HepG2 (cell line): ENCODE measurements around the gene NCOA7. TPM values are rescaled to one million over a fixed set of nuclear protein-coding genes. Genes with fewer than 3 reads are reported as not detected.

ENCODE experiments used
- ATF4 ChIP-seq, 2 experiments: fragments of 450-650 bp in 1 of 2; sonication (generic) in 1 of 2; formaldehyde crosslinking; IDR thresholded peaks; 2 replicates each; pipeline versions ENCODE4 v1.5.0 to v1.8.0; 2020 to 2022; ENCODE audit warnings: mild to moderate bottlenecking in 1 of 2, missing genetic modification reagents in 1 of 2
- GLI4 ChIP-seq: sonication (generic); formaldehyde crosslinking; IDR thresholded peaks from 2 replicates; pipeline ENCODE4 v1.5.1; 2020; ENCODE audit warnings: missing genetic modification reagents, mild to moderate bottlenecking, moderate library complexity, borderline replicate concordance
- HMG20B ChIP-seq: conservative IDR thresholded peaks from 2 replicates; pipeline ENCODE4 v1.6.1; 2016; ENCODE audit warnings: missing genetic modification reagents, missing compliant biosample characterization
- NFE2L2 ChIP-seq: fragments of 150-350 bp; IDR thresholded peaks from 2 replicates; pipeline ENCODE4 v1.6.1; 2014; ENCODE audit warnings: low read length
- YEATS2 ChIP-seq: sonication (generic); formaldehyde crosslinking; IDR thresholded peaks from 2 replicates; pipeline ENCODE4 v1.4.0; 2020; ENCODE audit warnings: missing genetic modification reagents, borderline replicate concordance
- ZNF101 ChIP-seq: sonication (generic); formaldehyde crosslinking; IDR thresholded peaks from 2 replicates; pipeline ENCODE4 v1.4.0; 2020; ENCODE audit warnings: mild to moderate bottlenecking, low read depth, missing genetic modification reagents, borderline replicate concordance
- ZNF12 ChIP-seq: sonication (generic); formaldehyde crosslinking; IDR thresholded peaks from 2 replicates; pipeline ENCODE4 v1.5.0; 2020; ENCODE audit warnings: missing genetic modification reagents
- ZNF354B ChIP-seq: sonication (generic); formaldehyde crosslinking; IDR thresholded peaks from 2 replicates; pipeline ENCODE4 v1.8.0; 2022; ENCODE audit warnings: mild to moderate bottlenecking, missing genetic modification reagents
- ZNF639 ChIP-seq: conservative IDR thresholded peaks from 2 replicates; pipeline ENCODE4 v1.6.1; 2018; ENCODE audit warnings: missing genetic modification reagents
- ZNF652 ChIP-seq: IDR thresholded peaks from 2 replicates; pipeline ENCODE4 v1.6.1; 2016; ENCODE audit warnings: low read depth, borderline replicate concordance
- ZNF768 ChIP-seq: sonication (generic); formaldehyde crosslinking; IDR thresholded peaks from 2 replicates; pipeline ENCODE4 v1.4.0; 2020; ENCODE audit warnings: missing genetic modification reagents
- ZNF792 ChIP-seq: IDR thresholded peaks from 2 replicates; pipeline ENCODE4 v1.6.1; 2016
- ZSCAN29 ChIP-seq: sonication (generic); formaldehyde crosslinking; conservative IDR thresholded peaks from 2 replicates; pipeline ENCODE4 v1.4.0; 2020; ENCODE audit warnings: mild to moderate bottlenecking, missing genetic modification reagents
- polyA plus RNA-seq, 8 experiments: library from polyadenylated mRNA; depleted of rRNA in 3 of 8; stranded (reverse) in 7 of 8; unstranded in 1 of 8; fragments of >200 nt; fragmentation: Illumina TruSeq in 4 of 8; extraction: Trizol in 4 of 8; gene quantifications; 2 replicates each; pipeline versions ENCODE4 v1.2.1 to v1.2.3, GENCODE V29; 2011 to 2016; ENCODE audit warnings: low read depth in 4 of 8, missing spikeins in 1 of 8, mixed read lengths in 1 of 8; ENCODE audit not compliant: insufficient read depth in 1 of 8
- total RNA-seq, 5 experiments: library from RNA; depleted of rRNA; stranded (reverse); fragments of >200 nt; fragmentation: Illumina TruSeq; extraction: Trizol; gene quantifications; 2 replicates each; pipeline ENCODE4 v1.2.3, GENCODE V29; 2016; ENCODE audit warnings: low read depth in 1 of 5
- TF ChIP-seq, protein P1 (sequence below): sonication (generic); formaldehyde crosslinking; IDR thresholded peaks from 2 replicates; pipeline ENCODE4 v1.4.0; 2020; ENCODE audit warnings: low read depth, missing genetic modification reagents
- TF ChIP-seq, protein P2 (sequence below): sonication (generic); formaldehyde crosslinking; IDR thresholded peaks from 2 replicates; pipeline ENCODE4 v1.5.0; 2020; ENCODE audit warnings: missing genetic modification reagents
- TF ChIP-seq, protein P3 (sequence below): sonication (generic); formaldehyde crosslinking; IDR thresholded peaks from 2 replicates; pipeline ENCODE4 v1.4.0; 2020; ENCODE audit warnings: mild to moderate bottlenecking, missing genetic modification reagents
- TF ChIP-seq, protein P4 (sequence below): sonication (generic); formaldehyde crosslinking; IDR thresholded peaks from 2 replicates; pipeline ENCODE4 v1.4.0; 2020; ENCODE audit warnings: missing genetic modification reagents

The NCOA7 gene
- total and polyA plus RNA-seq, 2 of the 13 experiments (the other 11 are each of a cell fraction or from before 2014, with no cell fraction given) = 13.6 to 20.8 TPM

- 0 out of 2 replicates have a peak, but pooled peaks have one; percentile 16 for TF ChIP-seq ZNF639 (CRISPR knock-in tag)
- TF ChIP-seq ZSCAN29 (CRISPR knock-in tag) = 0 out of 2 replicates have a peak, but pooled peaks have one; percentile 56
- TF ChIP-seq, protein P1, sequence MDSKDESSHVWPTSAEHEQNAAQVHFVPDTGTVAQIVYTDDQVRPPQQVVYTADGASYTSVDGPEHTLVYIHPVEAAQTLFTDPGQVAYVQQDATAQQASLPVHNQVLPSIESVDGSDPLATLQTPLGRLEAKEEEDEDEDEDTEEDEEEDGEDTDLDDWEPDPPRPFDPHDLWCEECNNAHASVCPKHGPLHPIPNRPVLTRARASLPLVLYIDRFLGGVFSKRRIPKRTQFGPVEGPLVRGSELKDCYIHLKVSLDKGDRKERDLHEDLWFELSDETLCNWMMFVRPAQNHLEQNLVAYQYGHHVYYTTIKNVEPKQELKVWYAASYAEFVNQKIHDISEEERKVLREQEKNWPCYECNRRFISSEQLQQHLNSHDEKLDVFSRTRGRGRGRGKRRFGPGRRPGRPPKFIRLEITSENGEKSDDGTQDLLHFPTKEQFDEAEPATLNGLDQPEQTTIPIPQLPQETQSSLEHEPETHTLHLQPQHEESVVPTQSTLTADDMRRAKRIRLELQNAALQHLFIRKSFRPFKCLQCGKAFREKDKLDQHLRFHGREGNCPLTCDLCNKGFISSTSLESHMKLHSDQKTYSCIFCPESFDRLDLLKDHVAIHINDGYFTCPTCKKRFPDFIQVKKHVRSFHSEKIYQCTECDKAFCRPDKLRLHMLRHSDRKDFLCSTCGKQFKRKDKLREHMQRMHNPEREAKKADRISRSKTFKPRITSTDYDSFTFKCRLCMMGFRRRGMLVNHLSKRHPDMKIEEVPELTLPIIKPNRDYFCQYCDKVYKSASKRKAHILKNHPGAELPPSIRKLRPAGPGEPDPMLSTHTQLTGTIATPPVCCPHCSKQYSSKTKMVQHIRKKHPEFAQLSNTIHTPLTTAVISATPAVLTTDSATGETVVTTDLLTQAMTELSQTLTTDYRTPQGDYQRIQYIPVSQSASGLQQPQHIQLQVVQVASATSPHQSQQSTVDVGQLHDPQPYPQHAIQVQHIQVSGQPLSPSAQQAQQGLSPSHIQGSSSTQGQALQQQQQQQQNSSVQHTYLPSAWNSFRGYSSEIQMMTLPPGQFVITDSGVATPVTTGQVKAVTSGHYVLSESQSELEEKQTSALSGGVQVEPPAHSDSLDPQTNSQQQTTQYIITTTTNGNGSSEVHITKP (CRISPR knock-in tag) = 0 out of 2 replicates have a peak, but pooled peaks have one; percentile 59
- no peak; the same call in 1 of the 2 replicates for TF ChIP-seq HMG20B (CRISPR knock-in tag)
- TF ChIP-seq, protein P2, sequence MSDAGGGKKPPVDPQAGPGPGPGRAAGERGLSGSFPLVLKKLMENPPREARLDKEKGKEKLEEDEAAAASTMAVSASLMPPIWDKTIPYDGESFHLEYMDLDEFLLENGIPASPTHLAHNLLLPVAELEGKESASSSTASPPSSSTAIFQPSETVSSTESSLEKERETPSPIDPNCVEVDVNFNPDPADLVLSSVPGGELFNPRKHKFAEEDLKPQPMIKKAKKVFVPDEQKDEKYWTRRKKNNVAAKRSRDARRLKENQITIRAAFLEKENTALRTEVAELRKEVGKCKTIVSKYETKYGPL (CRISPR knock-in tag) = no peak
- TF ChIP-seq YEATS2 = peak; percentile 58; the same call in 1 of the 2 replicates
- TF ChIP-seq ZNF768 (CRISPR knock-in tag) = no peak
- TF ChIP-seq, protein P3, sequence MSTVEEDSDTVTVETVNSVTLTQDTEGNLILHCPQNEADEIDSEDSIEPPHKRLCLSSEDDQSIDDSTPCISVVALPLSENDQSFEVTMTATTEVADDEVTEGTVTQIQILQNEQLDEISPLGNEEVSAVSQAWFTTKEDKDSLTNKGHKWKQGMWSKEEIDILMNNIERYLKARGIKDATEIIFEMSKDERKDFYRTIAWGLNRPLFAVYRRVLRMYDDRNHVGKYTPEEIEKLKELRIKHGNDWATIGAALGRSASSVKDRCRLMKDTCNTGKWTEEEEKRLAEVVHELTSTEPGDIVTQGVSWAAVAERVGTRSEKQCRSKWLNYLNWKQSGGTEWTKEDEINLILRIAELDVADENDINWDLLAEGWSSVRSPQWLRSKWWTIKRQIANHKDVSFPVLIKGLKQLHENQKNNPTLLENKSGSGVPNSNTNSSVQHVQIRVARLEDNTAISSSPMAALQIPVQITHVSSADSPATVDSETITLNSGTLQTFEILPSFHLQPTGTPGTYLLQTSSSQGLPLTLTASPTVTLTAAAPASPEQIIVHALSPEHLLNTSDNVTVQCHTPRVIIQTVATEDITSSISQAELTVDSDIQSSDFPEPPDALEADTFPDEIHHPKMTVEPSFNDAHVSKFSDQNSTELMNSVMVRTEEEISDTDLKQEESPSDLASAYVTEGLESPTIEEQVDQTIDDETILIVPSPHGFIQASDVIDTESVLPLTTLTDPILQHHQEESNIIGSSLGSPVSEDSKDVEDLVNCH (CRISPR knock-in tag) = 0 out of 2 replicates have a peak, but pooled peaks have one; percentile 41
- TF ChIP-seq ZNF101 (CRISPR knock-in tag) = no peak
- TF ChIP-seq ZNF652 (CRISPR knock-in tag) = 0 out of 2 replicates have a peak, but pooled peaks have one; percentile 39
- peak; percentile 97; the same call in 1 of the 2 replicates for TF ChIP-seq ZNF354B
- 0 out of 2 replicates have a peak, but pooled peaks have one; percentile 38 for TF ChIP-seq ZNF792 (CRISPR knock-in tag)
- peak; percentile 99 for TF ChIP-seq ZNF12 (CRISPR knock-in tag)
- TF ChIP-seq NFE2L2 = no peak
- peak in 1 of 2 experiments; percentile 69; a peak in 1 of 4 replicates for TF ChIP-seq ATF4 (CRISPR knock-in tag; IDR thresholded peaks at IDR 0.05)
- TF ChIP-seq GLI4 (CRISPR knock-in tag) = 0 out of 2 replicates have a peak, but pooled peaks have one; percentile 59
- TF ChIP-seq, protein P4, sequence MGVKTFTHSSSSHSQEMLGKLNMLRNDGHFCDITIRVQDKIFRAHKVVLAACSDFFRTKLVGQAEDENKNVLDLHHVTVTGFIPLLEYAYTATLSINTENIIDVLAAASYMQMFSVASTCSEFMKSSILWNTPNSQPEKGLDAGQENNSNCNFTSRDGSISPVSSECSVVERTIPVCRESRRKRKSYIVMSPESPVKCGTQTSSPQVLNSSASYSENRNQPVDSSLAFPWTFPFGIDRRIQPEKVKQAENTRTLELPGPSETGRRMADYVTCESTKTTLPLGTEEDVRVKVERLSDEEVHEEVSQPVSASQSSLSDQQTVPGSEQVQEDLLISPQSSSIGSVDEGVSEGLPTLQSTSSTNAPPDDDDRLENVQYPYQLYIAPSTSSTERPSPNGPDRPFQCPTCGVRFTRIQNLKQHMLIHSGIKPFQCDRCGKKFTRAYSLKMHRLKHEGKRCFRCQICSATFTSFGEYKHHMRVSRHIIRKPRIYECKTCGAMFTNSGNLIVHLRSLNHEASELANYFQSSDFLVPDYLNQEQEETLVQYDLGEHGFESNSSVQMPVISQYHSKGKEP = no peak
These were observed 993 bp upstream of the NCOA7 start (continued) for GRCh38 chr6:125789576-125790357.
